ENCODE measurements around the gene ORC5. TPM values are rescaled to one million over a fixed set of nuclear protein-coding genes. Genes with fewer than 3 reads are reported as not detected.
A peak's percentile ranks its signal among the peaks of the same experiment; 100 is the strongest.
"Not testable (repeated sequence)": the region's sequence is repeated elsewhere in the genome, so short reads cannot be mapped to it uniquely, and the experiment has no call there.

The ORC5 gene
- polyA plus RNA-seq (ENCODE audit: insufficient read length in 3 of 3), result 10 to 100 TPM; 23.4 to 27.9 (median 24.5) TPM
- long read RNA-seq, donor 1, partial matches to known transcripts, result 0 of 3 reads
- long read RNA-seq, donor 1, other reads (novel, unspliced or antisense), result 0 of 3 reads
- long read RNA-seq, donor 2, partial matches to known transcripts, result 6 of 11 reads
- long read RNA-seq, donor 2, other reads (novel, unspliced or antisense), result 0 of 11 reads
- long read RNA-seq, donor 3, transcript ORC5-201 (14 exons, 1,958 nt), result major isoform, 9 of 10 reads
- long read RNA-seq, donor 3, partial matches to known transcripts, result 0 of 10 reads
- long read RNA-seq, donor 3, other reads (novel, unspliced or antisense), result 0 of 10 reads
- long read RNA-seq, donor 4, transcript ORC5-201 (14 exons, 1,958 nt), result major isoform, 13 of 14 reads
- long read RNA-seq, donor 4, partial matches to known transcripts, result 0 of 14 reads
- long read RNA-seq, donor 4, other reads (novel, unspliced or antisense), result 0 of 14 reads
- long read RNA-seq, donor 5, result 0 reads
- long read RNA-seq, donor 6, partial matches to known transcripts, result 0 of 2 reads
- long read RNA-seq, donor 6, other reads (novel, unspliced or antisense), result 0 of 2 reads
- long read RNA-seq, donor 7, transcript ORC5-201 (14 exons, 1,958 nt), result major isoform, 11 of 18 reads
- long read RNA-seq, donor 7, partial matches to known transcripts, result 7 of 18 reads
- long read RNA-seq, donor 7, other reads (novel, unspliced or antisense), result 0 of 18 reads
- long read RNA-seq, donor 8, result 0 reads
- long read RNA-seq, donor 9, transcript ORC5-201 (14 exons, 1,958 nt), result major isoform, 9 of 9 reads
- long read RNA-seq, donor 9, partial matches to known transcripts, result 0 of 9 reads
- long read RNA-seq, donor 9, other reads (novel, unspliced or antisense), result 0 of 9 reads
- long read RNA-seq, donor 10, transcript ORC5-201 (14 exons, 1,958 nt), result major isoform, 7 of 13 reads
- long read RNA-seq, donor 10, partial matches to known transcripts, result 6 of 13 reads
- long read RNA-seq, donor 10, other reads (novel, unspliced or antisense), result 0 of 13 reads
- long read RNA-seq, donor 11, transcript ORC5-201 (14 exons, 1,958 nt), result major isoform, 5 of 5 reads
- long read RNA-seq, donor 11, partial matches to known transcripts, result 0 of 5 reads
- long read RNA-seq, donor 11, other reads (novel, unspliced or antisense), result 0 of 5 reads
- long read RNA-seq, donor 12, partial matches to known transcripts, result 0 of 2 reads
- long read RNA-seq, donor 12, other reads (novel, unspliced or antisense), result 0 of 2 reads
- long read RNA-seq, donor 13, result 0 reads
- long read RNA-seq, donor 14, transcript ORC5-201 (14 exons, 1,958 nt), result major isoform, 6 of 6 reads
- long read RNA-seq, donor 14, partial matches to known transcripts, result 0 of 6 reads
- long read RNA-seq, donor 14, other reads (novel, unspliced or antisense), result 0 of 6 reads
- long read RNA-seq, donor 15, partial matches to known transcripts, result 0 of 3 reads
- long read RNA-seq, donor 15, other reads (novel, unspliced or antisense), result 0 of 3 reads
- long read RNA-seq, donor 16, transcript ORC5-201 (14 exons, 1,958 nt), result major isoform, 15 of 33 reads
- long read RNA-seq, donor 16, partial matches to known transcripts, result 17 of 33 reads
- long read RNA-seq, donor 16, other reads (novel, unspliced or antisense), result 0 of 33 reads

- DNase-seq (ENCODE audit: extremely low read depth in 1 of 11, low read depth in 9 of 11, low spot score in 4 of 11), result peak; percentile 61 to 81 (median 75)
Measured at GRCh38 chr7:104207731-104208420, at the start of gene ORC5. TSS of gene ORC5 (minus strand) at chr7:104208013. CDS start at chr7:104207904, 109 bp downstream.

DNA sequence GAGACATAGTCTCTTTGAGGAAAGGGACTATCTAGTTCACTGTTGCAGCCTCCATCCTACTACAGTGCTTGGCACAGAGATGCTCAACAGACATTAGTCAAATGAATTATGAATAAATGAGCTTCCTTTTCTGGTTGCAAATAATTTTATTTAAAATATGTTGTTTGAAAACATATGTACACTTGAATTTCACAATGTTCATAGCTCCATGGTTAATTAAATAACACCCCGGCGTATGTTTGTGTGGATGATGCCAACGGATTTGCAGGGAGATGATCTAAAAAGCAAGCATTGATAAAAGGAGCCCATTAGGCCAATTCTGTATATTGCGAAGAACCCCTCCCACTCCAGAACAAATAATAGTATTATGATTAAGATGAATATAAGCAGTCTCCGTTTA is 47.8 kb upstream of the ORC5 start:
- DNase-seq (ENCODE audit: extremely low read depth in 1 of 11, low read depth in 9 of 11, low spot score in 4 of 11), result no peak

DNA sequence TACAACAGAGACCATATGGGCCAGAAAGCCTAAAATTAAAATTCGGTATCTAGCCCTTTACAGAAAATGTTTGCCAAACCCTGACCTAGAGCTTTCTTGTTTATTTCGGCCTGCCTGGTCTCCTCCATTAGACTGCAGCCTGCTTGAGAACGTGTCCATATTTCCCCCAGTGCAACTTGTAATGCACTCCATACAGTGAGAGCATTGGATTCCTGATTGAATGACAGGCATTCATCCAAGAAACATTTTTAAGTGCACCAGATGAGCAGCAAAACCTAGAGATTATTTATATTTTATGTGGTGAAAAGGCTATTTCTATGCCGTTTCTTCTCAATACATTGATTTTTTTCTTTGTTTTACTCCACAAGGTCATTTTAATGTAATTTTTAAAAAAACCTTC is 47.4 kb upstream of the ORC5 start:
- no peak for DNase-seq (ENCODE audit: extremely low read depth in 1 of 11, low read depth in 9 of 11, low spot score in 4 of 11)

DNA sequence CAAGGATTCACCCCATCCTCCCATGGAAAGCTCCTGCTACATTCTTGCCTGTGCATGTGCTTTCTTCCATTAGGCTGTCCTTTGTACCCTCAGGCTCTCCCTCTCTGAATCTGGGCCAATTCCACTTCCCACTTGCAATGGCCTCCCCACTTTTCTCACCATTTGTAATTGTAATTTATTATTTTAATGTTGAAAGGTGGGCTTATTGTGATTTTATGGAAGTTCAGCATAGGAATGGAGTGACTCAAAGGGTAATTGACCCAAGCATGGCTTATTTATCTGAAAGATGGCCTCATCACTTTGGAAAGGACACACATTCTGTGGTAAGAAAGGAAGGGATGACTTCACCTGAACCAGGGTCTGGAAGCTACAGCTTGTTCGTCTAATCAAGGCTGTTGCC is 46.9 kb upstream of the ORC5 start:
- no peak for DNase-seq (ENCODE audit: extremely low read depth in 1 of 11, low read depth in 9 of 11, low spot score in 4 of 11)

GRCh38 chr7:104252409-104253134 is 44.8 kb upstream of the ORC5 start:
- DNase-seq (ENCODE audit: extremely low read depth in 1 of 11, low read depth in 9 of 11, low spot score in 4 of 11), result no peak

GRCh38 chr7:104242638-104243037 is 34.8 kb upstream of the ORC5 start:
- DNase-seq (ENCODE audit: extremely low read depth in 1 of 11, low read depth in 9 of 11, low spot score in 4 of 11), result no peak

DNA sequence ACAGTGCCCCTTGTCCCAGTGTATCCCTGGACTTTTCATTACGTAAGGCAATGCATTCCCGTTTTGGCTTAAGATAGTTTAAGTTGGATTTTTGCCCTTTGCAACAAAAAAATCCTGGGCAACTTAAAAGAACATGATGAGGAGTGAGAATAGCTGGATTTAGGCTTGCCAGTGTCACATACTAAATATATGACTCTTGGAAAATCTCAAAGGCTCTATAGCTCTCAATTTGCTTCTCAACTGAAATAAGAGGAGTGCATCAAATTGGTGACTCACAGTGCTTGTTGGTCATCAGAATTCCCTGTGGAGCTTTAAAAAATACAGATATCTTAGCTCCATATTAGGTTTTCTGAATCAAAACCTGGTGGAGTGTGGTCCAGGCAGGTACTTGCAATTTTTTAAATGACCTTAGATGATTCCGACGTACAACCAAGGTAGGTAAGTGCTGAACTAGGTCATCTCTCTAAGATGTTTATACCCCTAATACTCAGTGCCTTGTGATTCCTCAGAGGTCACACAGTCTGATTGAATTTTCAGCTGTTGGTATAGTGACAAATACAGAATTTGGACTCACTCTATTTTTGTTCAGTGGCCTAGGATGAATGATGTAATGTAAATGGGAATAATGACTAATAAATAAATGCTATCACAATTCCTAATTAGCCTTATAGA is 33.9 kb upstream of the ORC5 start:
- DNase-seq (ENCODE audit: extremely low read depth in 1 of 11, low read depth in 9 of 11, low spot score in 4 of 11), result no peak

DNA sequence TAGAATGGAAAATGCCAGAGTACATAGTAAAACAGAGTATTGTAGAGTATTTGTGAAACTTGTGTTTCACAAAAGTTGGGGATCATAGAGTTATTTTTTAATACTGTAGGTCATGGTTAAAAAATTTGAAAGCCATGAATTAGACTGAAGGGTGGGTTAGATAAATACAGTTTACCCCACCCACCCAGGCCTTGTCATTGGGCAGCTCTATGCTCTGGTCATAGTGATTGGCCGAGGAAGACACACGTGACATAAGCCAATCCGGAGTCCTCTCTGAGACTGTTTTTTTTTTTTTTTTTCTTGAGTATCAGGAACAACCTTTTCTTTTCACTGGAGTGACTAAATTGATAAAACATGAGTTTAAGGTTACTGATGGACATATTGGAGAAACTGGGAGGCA is 33.3 kb upstream of the ORC5 start:
- no peak for DNase-seq (ENCODE audit: extremely low read depth in 1 of 11, low read depth in 9 of 11, low spot score in 4 of 11)

GRCh38 chr7:104240401-104240800 is 32.6 kb upstream of the ORC5 start:
- DNase-seq (ENCODE audit: extremely low read depth in 1 of 11, low read depth in 9 of 11, low spot score in 4 of 11), result no peak

DNA sequence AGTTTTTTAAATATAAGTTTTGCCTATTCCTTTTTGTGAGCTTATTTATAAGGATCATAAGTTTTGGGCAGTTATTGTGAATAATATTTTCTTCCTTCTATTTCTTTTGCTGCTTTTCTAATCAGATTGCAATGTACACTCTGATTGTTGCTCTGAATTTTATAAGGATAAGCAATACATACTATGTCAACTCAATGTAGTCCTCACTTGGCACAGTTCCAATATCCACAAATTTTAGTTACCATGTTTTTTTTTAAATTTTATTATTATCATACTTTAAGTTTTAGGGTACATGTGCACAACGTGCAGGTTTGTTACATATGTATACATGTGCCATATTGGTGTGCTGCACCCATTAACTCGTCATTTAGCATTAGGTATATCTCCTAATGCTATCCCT is 27.2 kb upstream of the ORC5 start:
- not testable (repeated sequence) for DNase-seq (ENCODE audit: extremely low read depth in 1 of 11, low read depth in 9 of 11, low spot score in 4 of 11)

DNA sequence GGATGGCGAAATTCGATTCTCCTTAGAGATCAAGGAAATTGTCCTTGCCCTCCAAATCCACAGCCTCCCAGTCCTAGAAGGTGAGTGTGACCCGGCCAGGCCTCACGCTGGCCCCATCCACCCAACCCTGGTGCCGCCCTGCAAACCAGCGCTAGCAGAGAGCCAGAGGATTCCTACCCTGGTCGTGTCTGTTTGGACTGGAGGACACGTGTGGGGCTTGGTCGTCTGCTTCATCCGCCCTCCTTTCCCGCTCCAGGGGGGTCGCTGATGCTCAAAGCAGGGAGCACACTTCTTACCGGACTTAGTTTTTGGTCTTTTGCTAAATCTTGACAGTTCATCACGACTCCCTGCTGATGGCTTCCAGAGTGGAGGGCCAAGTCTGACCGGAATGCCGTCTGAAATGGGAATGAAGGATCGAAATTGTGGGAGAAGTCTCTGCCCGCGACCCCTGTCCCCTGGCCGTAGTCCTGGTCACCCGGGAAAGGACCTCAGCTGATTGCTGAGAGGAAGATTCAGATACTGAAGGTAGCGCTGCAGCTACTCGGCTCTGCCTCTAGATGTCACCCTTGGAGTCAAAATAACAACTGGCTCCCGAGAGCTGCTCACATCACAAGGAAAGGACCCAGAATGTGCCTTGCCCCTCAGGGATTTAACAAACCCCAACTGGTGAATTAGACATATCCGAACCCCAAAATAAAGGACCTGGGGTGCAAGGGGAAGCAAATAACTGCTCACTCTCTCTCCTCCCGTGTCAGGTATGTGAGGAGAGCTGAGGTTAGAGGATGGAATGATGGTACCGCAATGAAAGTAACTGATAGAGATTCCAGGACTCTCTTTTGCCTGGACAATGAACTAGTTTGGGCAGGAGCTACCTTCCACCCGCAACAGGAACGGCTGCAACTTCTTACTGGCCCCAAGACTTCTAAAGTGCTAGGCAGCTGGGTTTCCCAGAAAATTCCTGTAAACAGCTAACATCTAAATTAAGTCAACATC is 23.5 kb upstream of the ORC5 start:
- DNase-seq (ENCODE audit: extremely low read depth in 1 of 11, low read depth in 9 of 11, low spot score in 4 of 11), result peak in 4 of 11 donors; percentile 28 to 32 (median 28)

GRCh38 chr7:104230606-104231005 is 22.8 kb upstream of the ORC5 start:
- DNase-seq (ENCODE audit: extremely low read depth in 1 of 11, low read depth in 9 of 11, low spot score in 4 of 11), result no peak

DNA sequence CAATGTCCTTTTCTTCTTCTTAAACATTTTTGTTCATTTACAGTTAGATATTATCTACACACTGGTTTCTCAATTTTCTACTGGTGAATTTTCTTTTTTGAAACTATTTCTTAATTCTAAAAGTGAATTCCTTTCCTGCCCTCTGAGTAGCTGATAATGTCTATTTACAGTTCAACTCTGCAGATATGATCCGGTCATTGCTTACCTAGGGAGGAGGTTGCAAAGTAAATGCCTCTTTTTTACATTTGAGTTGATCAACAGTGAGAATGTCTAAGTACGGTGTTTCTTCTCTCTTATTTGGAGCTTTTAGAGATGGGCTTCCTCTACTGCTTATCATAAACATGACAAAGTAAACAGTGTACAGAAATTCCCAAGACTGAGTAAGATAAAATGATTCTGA is 20.6 kb upstream of the ORC5 start:
- no peak for DNase-seq (ENCODE audit: extremely low read depth in 1 of 11, low read depth in 9 of 11, low spot score in 4 of 11)

GRCh38 chr7:104225451-104225850 is 17.6 kb upstream of the ORC5 start:
- DNase-seq (ENCODE audit: extremely low read depth in 1 of 11, low read depth in 9 of 11, low spot score in 4 of 11), result no peak

- no peak for DNase-seq (ENCODE audit: extremely low read depth in 1 of 11, low read depth in 9 of 11, low spot score in 4 of 11)
Measured at GRCh38 chr7:104217620-104218019, 9.8 kb upstream of the ORC5 start.

- no peak for DNase-seq (ENCODE audit: extremely low read depth in 1 of 11, low read depth in 9 of 11, low spot score in 4 of 11)
Measured at GRCh38 chr7:104209063-104209462, 1.2 kb upstream of the ORC5 start.
